Activated CD8-positive, alpha-beta memory T cell treated with anti-CD3 and anti-CD28 coated beads for 4 hours (primary cell): ENCODE results near the gene CDCP2.

Source experiments
- DNase-seq, 2 donors: peaks; one replicate each; pipeline ENCODE4 v3.0.0-alpha.2; 2020; ENCODE audit warnings: low read depth in 2 of 2

CDCP2 gene

GRCh38 chr1:54094001-54094729 is 58.6 kb downstream of the CDCP2 start:
- DNase-seq: no peak

- DNase-seq: no peak
Measured at GRCh38 chr1:54091666-54092065, 61.1 kb downstream of the CDCP2 start.

- no peak for DNase-seq
Measured at GRCh38 chr1:54088385-54088784, 64.4 kb downstream of the CDCP2 start.

DNA sequence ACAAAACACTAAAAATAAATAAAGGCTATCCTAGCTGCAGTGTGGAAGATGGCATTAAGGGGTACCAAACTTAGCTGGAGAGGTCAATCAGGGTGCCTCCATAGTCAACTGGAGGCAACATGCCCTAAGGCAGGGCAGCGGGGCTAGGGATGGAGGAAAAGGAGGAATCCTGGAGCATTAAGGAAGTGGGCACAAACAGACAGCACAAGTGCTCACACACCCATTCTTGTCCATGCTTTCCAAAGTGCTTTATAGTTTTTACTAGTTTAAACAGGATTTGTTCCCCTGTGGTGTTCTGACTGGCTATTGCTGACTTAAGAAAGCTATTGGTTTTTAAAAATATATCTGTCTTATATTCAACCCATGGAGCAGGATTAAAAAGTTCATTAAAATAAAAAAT is 66.0 kb downstream of the CDCP2 start:
- DNase-seq: no peak

DNA sequence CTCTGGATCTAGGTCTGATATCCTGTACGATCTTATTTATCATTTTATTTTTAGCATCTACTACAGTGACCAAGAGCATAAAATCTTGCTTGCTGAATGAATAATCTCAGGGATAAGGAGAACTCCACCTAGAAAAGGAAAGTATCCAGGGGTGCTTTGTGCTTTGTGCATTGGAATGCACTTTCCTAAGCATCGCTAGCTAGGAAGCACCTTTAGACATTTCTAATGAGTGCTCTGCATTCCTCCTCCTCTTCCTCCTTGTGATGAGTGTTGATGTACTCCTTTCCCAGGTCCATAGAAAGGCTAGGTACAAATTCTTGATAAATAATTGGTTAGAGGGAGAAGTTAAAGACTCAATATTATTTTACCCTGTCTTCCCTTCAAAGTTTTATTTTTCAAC is 68.0 kb downstream of the CDCP2 start:
- no peak for DNase-seq
